ENCODE data around the gene GNAT3.

GNAT3 gene

GRCh38 chr7:80410081-80410480 lies 101.8 kb downstream of the GNAT3 start:
- no peak for TF ChIP-seq CTCF (IDR thresholded peaks at IDR 0.05; ENCODE audit: control insufficient read depth, extremely low read depth, insufficient read depth)
- H3K4me3 ChIP-seq (ENCODE audit: low read depth, low read length), result no peak overlapping the region
- no peak for DNase-seq (ENCODE audit: low read depth)

Data from LNCaP clone FGC (cell line).